Parathyroid adenoma (tissue), 2 donors: ENCODE data around the gene BCL11A.

Source experiments
- H2AFZ ChIP-seq: fragments of 300-600 bp; sonication (generic); one replicate; pipeline ENCODE4 v1.7.0; 2017; ENCODE audit warnings: antibody characterized with exemption, mild to moderate bottlenecking
- H3K27ac ChIP-seq: fragments of 300-600 bp; sonication (generic); one replicate; pipeline ENCODE4 v1.7.0; 2017
- H3K27me3 ChIP-seq: fragments of 300-600 bp; sonication (generic); one replicate; pipeline ENCODE4 v1.7.0; 2017; ENCODE audit warnings: low read length; ENCODE audit not compliant: control insufficient read depth, insufficient read depth
- H3K36me3 ChIP-seq: fragments of 300-600 bp; sonication (generic); one replicate; pipeline ENCODE4 v1.7.0; 2017; ENCODE audit warnings: low read length; ENCODE audit not compliant: control insufficient read depth, insufficient read depth
- H3K4me1 ChIP-seq: fragments of 300-600 bp; sonication (generic); one replicate; pipeline ENCODE4 v1.7.0; 2017; ENCODE audit warnings: control low read depth
- H3K4me2 ChIP-seq: fragments of 300-600 bp; sonication (generic); one replicate; pipeline ENCODE4 v1.7.0; 2017; ENCODE audit warnings: low read length
- H3K4me3 ChIP-seq: fragments of 300-600 bp; sonication (generic); one replicate; pipeline ENCODE4 v1.7.0; 2017; ENCODE audit warnings: low read depth, low read length
- H3K79me2 ChIP-seq: fragments of 300-600 bp; sonication (generic); one replicate; pipeline ENCODE4 v1.7.0; 2017; ENCODE audit warnings: control low read depth
- H3K9ac ChIP-seq: fragments of 300-600 bp; sonication (generic); one replicate; pipeline ENCODE4 v1.7.0; 2017; ENCODE audit warnings: mild to moderate bottlenecking
- H3K9me3 ChIP-seq: fragments of 300-600 bp; sonication (generic); one replicate; pipeline ENCODE4 v1.7.0; 2017; ENCODE audit warnings: low read length; ENCODE audit not compliant: control insufficient read depth
- TF ChIP-seq, protein P1 (sequence below): fragments of 300-600 bp; sonication (generic); IDR thresholded peaks from one replicate; pipeline ENCODE4 v1.7.0; 2017; ENCODE audit warnings: antibody characterized with exemption, mild to moderate bottlenecking
- donor health status: primary hyperparathyroidism.

BCL11A gene

DNA sequence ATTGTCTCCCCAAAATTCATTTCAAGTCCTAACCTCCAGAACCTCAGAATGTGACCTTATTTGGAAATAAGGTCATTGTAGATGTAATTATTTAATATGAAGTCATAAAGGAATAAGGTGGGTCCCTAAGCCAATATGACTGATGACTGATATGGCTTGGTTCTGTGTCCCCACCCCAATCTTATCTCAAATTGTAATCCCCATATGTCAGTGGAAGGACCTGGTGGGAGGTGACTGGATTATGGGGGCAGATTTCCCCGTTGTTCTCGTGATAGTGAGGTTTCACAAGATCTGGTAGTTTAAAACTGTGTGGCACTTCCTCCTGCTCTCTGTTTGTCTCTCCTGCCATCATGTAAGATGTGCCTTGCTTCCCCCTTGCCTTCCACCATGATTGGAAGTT lies 43.0 kb upstream of the BCL11A start:
- Histone ChIP-seq H3K4me1 (no peaks in the 10 kb centered on the region), H3K27ac (no peak overlapping the region), H2AFZ (no peak overlapping the region), H3K27me3 (no peaks in the 10 kb centered on the region), H3K9ac (no peak overlapping the region), H3K9me3 (peaks cover 5% of the 10 kb centered on the region), H3K79me2 (no peaks in the 10 kb centered on the region), H3K36me3 (no peaks in the 10 kb centered on the region), H3K4me3 (no peak overlapping the region), H3K4me2 (no peak overlapping the region)
- TF ChIP-seq, protein P1, sequence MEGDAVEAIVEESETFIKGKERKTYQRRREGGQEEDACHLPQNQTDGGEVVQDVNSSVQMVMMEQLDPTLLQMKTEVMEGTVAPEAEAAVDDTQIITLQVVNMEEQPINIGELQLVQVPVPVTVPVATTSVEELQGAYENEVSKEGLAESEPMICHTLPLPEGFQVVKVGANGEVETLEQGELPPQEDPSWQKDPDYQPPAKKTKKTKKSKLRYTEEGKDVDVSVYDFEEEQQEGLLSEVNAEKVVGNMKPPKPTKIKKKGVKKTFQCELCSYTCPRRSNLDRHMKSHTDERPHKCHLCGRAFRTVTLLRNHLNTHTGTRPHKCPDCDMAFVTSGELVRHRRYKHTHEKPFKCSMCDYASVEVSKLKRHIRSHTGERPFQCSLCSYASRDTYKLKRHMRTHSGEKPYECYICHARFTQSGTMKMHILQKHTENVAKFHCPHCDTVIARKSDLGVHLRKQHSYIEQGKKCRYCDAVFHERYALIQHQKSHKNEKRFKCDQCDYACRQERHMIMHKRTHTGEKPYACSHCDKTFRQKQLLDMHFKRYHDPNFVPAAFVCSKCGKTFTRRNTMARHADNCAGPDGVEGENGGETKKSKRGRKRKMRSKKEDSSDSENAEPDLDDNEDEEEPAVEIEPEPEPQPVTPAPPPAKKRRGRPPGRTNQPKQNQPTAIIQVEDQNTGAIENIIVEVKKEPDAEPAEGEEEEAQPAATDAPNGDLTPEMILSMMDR = no peak

DNA sequence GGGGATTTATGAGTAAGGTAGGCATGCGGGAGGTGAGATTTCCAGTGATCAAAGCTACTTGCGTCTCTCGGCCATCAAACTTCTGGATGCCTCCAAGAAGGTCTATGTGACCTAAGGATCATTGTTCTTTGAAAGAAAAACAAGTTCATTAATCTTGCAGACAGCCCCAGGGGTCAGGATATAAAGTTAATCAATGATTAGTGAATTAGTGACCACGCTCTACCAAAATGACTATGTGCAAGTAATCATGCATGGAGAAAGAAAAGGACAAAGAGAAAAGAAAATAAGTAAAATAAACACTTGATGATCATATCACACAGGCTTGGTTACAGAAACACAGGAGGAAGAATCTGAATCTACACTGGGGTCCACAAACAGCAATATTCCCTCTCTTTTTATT lies 42.5 kb upstream of the BCL11A start:
- H3K9me3 ChIP-seq = peaks cover 4% of the 10 kb centered on the region
- H3K27ac ChIP-seq = no peak overlapping the region
- no peak overlapping the region for H3K4me2 ChIP-seq
- H2AFZ ChIP-seq = no peak overlapping the region
- H3K27me3 ChIP-seq = no peaks in the 10 kb centered on the region
- H3K4me1 ChIP-seq = no peaks in the 10 kb centered on the region
- H3K4me3 ChIP-seq = no peak overlapping the region
- H3K36me3 ChIP-seq = no peaks in the 10 kb centered on the region
- no peaks in the 10 kb centered on the region for H3K79me2 ChIP-seq
- no peak overlapping the region for H3K9ac ChIP-seq
- TF ChIP-seq, protein P1 = no peak

DNA sequence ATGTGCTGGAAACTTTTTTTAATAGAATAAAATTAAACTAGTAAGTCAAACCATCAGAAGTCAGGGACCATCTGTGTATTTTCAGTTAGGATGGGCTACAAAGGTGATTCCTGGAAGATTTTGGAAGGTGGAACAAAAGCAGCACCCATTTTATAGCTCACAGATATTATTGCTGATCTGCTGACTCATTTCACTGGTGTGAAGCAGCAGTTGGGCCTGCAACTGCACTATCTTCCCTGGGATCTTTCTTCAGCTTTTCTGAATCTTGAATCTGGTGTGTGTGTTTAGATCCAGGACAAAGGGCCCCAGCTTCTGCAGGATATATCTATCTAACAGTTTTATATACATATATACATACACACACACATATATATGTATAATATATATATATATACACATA lies 35.6 kb upstream of the BCL11A start:
- H3K4me3 ChIP-seq = no peak overlapping the region
- no peak overlapping the region for H3K9ac ChIP-seq
- no peak overlapping the region for H3K27ac ChIP-seq
- H3K27me3 ChIP-seq = no peaks in the 10 kb centered on the region
- no peak overlapping the region for H3K4me2 ChIP-seq
- H3K36me3 ChIP-seq = no peaks in the 10 kb centered on the region
- H2AFZ ChIP-seq = no peak overlapping the region
- no peaks in the 10 kb centered on the region for H3K9me3 ChIP-seq
- H3K4me1 ChIP-seq = no peaks in the 10 kb centered on the region
- no peaks in the 10 kb centered on the region for H3K79me2 ChIP-seq
- TF ChIP-seq, protein P1 = no peak

DNA sequence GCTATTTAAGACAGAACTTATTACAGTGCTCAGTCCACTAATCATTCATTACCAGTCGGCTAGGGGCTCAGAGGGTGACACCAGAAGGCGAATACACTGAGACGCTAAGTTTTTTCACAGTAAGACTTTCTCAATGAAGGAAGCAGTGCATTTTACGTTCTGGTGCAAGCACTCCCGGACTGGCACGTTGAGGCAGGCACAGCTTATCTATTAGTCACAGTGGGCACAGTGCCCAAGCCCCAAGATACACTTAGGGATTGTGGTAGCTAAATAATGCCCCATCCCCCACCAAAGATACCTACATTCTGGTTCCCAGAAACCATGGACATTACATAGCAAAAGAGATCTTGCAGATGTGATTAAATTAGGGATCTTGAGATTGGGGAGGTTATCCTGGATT lies 32.6 kb upstream of the BCL11A start:
- H3K9me3 ChIP-seq = no peaks in the 10 kb centered on the region
- H3K4me2 ChIP-seq = no peak overlapping the region
- no peaks in the 10 kb centered on the region for H3K79me2 ChIP-seq
- H3K4me1 ChIP-seq = peaks cover 3% of the 10 kb centered on the region
- no peak overlapping the region for H3K27ac ChIP-seq
- H3K4me3 ChIP-seq = no peak overlapping the region
- no peak overlapping the region for H3K9ac ChIP-seq
- no peak overlapping the region for H2AFZ ChIP-seq
- H3K36me3 ChIP-seq = no peaks in the 10 kb centered on the region
- TF ChIP-seq, protein P1 = no peak
- no peaks in the 10 kb centered on the region for H3K27me3 ChIP-seq

DNA sequence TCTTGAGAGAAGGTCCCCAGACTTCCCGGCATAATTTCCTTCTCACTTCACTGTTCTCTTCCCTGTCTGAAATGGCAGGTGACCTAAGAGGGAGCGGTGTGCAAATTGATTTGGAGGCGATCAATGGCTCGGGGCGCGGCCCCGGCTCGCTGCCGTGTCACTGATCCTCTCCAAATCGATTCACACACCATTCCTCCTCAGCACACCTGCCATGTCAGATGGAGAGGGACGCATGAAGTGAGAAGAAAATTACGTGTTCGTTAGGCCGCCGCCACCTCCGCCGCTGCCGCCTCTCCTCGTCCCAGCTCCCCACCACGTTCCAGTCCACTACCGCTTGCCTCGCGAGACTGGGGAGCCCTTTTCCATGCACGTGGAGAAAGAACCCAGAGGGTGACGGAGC lies 31.8 kb upstream of the BCL11A start:
- H3K9me3 ChIP-seq = no peaks in the 10 kb centered on the region
- H3K27ac ChIP-seq = no peak overlapping the region
- peaks cover 3% of the 10 kb centered on the region for H3K4me1 ChIP-seq
- no peaks in the 10 kb centered on the region for H3K27me3 ChIP-seq
- no peak overlapping the region for H3K4me2 ChIP-seq
- no peak overlapping the region for H3K9ac ChIP-seq
- H3K36me3 ChIP-seq = no peaks in the 10 kb centered on the region
- H2AFZ ChIP-seq = no peak overlapping the region
- TF ChIP-seq, protein P1 = no peak
- H3K79me2 ChIP-seq = no peaks in the 10 kb centered on the region
- H3K4me3 ChIP-seq = no peak overlapping the region
